Measurements from ENCODE around the gene TASP1.

The TASP1 gene

DNA sequence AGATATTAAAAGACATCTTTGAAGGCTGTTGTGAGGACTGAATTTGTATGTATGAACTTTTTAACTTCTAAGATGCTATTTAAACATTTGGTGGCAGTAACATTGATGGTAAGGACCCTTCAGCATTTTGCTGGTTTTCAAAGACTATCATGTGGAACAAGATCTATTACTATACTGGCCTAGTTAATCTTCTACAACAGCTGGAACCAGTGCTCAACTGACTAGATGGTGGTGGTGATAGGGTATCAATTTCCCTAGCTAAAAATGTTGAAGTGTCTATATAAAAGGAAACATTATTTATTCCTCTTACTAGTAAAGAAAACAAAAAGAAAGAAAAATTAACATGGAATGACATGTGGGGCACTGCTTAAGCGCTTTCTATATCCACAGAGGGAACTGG is 195.7 kb downstream of the TASP1 start:
- TF ChIP-seq GATA1 (IDR thresholded peaks at IDR 0.05; ENCODE audit: low read depth, low read length) = no peak
- no peak for TF ChIP-seq POLR2A (IDR thresholded peaks at IDR 0.05; ENCODE audit: low read length)
- DNase-seq = peak; percentile 25 to 76

- DNase-seq = peak; percentile 10 to 60
- TF ChIP-seq POLR2A (IDR thresholded peaks at IDR 0.05; ENCODE audit: low read length) = no peak
- TF ChIP-seq GATA1 (IDR thresholded peaks at IDR 0.05; ENCODE audit: low read depth, low read length) = no peak
These were observed 197.3 kb downstream of the TASP1 start for GRCh38 chr20:13441388-13441787.

GRCh38 chr20:13436530-13436929 is 202.2 kb downstream of the TASP1 start:
- TF ChIP-seq POLR2A (IDR thresholded peaks at IDR 0.05; ENCODE audit: low read length) (no peak), GATA1 (IDR thresholded peaks at IDR 0.05; ENCODE audit: low read depth, low read length) (no peak)
- DNase-seq = no peak

DNA sequence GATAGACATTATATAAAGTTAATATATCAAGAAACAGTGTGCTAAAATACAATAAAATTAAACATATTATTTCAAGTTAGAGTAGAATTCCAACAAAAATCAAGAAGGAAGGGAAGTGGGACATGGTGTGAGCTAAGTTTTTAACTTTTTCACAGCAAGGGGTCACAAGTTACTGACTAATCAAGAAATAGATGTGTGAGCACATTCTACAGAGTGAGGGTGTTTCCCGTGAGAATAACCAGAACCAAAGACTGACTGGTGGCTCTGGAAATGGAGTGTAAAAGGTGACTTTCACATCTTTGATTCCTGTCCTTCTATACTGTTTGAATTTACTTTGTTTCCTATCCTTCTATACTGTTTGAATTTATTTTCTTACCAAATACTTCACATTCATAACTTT is 206.6 kb downstream of the TASP1 start:
- no peak for TF ChIP-seq POLR2A (IDR thresholded peaks at IDR 0.05; ENCODE audit: low read length)
- DNase-seq = no peak

GRCh38 chr20:13430346-13431002 is 208.3 kb downstream of the TASP1 start:
- DNase-seq = no peak
- TF ChIP-seq GATA1 (IDR thresholded peaks at IDR 0.05; ENCODE audit: low read depth, low read length) (no peak), POLR2A (IDR thresholded peaks at IDR 0.05; ENCODE audit: low read length) (no peak)

DNA sequence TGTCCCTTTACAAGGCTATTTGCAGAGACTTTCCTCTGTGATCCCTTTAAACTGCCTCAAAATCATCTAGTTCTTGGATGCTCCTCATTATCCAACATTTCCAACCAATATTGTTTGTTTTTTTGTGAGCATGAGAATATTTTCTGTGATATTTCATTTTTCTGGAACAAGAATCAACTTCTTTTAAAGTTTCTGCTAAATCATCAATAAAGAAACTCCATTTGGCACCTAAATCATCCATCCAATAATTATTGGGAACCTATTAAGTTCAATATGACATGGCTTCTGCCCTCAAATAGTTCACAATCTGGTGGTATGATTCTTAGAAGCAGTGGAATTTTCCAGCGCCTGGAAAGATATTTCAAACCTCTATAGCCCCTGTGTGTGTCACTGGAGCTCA is 210.0 kb downstream of the TASP1 start:
- DNase-seq = no peak
- TF ChIP-seq POLR2A (IDR thresholded peaks at IDR 0.05; ENCODE audit: low read length) (no peak), GATA1 (IDR thresholded peaks at IDR 0.05; ENCODE audit: low read depth, low read length) (no peak)

- TF ChIP-seq GATA1 (IDR thresholded peaks at IDR 0.05; ENCODE audit: low read depth, low read length) = no peak
- TF ChIP-seq POLR2A (IDR thresholded peaks at IDR 0.05; ENCODE audit: low read length) = no peak
- peak; percentile 25 to 30 for DNase-seq
These were observed 211.9 kb downstream of the TASP1 start for GRCh38 chr20:13426870-13427269.

DNA sequence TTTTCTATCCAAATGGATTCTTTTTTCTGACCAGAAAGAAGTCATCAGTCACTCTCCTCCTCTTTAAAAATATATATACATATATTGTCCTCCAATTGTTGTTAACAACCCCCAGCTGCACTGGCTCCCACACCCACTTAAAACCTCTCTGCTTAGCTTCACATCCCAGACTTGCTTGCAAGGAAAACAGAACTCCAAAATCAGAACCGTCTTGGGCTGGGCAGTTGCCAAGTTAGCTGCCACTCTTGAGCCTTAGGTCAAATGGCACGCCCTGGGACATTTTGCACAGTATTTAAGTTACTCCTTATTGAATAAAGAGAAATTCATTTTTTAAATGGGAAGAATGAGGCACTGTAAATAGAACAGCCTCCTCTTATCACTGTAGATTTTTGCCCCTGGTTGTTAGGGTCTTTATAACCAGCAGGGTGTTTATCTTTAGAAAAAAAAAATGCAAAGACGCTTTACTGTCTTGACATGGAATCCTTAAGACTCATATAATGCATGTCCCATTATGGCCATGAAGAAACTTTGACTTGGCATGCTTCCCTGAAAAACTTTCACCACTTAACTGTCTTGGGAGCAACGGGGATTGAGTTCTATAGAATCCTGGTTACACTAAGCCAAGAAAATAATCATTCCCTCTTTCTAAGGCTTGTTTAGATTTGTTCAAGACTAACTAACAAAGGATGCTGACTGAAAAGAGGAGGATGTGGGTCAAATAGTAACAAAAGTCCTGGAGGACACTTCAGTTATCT is 213.2 kb downstream of the TASP1 start:
- TF ChIP-seq POLR2A (IDR thresholded peaks at IDR 0.05; ENCODE audit: low read length) (no peak), GATA1 (IDR thresholded peaks at IDR 0.05; ENCODE audit: low read depth, low read length) (no peak)
- no peak for DNase-seq

GRCh38 chr20:13424174-13424833 is 214.4 kb downstream of the TASP1 start:
- TF ChIP-seq POLR2A (IDR thresholded peaks at IDR 0.05; ENCODE audit: low read length) (no peak), GATA1 (IDR thresholded peaks at IDR 0.05; ENCODE audit: low read depth, low read length) (no peak)
- no peak for DNase-seq

GRCh38 chr20:13423472-13424173 is 215.1 kb downstream of the TASP1 start:
- TF ChIP-seq GATA1 (IDR thresholded peaks at IDR 0.05; ENCODE audit: low read depth, low read length) = no peak
- TF ChIP-seq POLR2A (IDR thresholded peaks at IDR 0.05; ENCODE audit: low read length) = no peak
- peak in 1 of 2 experiments; percentile 8 for DNase-seq

- no peak for TF ChIP-seq POLR2A (IDR thresholded peaks at IDR 0.05; ENCODE audit: low read length)
These were observed 216.1 kb downstream of the TASP1 start for GRCh38 chr20:13422637-13423036.

GRCh38 chr20:13420625-13421024 is 218.1 kb downstream of the TASP1 start:
- TF ChIP-seq POLR2A (IDR thresholded peaks at IDR 0.05; ENCODE audit: low read length) = no peak
- TF ChIP-seq GATA1 (IDR thresholded peaks at IDR 0.05; ENCODE audit: low read depth, low read length) = no peak
- DNase-seq = no peak

More at GRCh38 chr20:13422637-13423036, 216.1 kb downstream of the TASP1 start:
- peak in 1 of 2 experiments; percentile 42 for DNase-seq

GRCh38 chr20:13419477-13419876 is 219.3 kb downstream of the TASP1 start:
- TF ChIP-seq POLR2A (IDR thresholded peaks at IDR 0.05; ENCODE audit: low read length) (no peak), GATA1 (IDR thresholded peaks at IDR 0.05; ENCODE audit: low read depth, low read length) (no peak)
- DNase-seq = no peak

All from erythroblast (primary cell).